Naive B cell (primary cell): ENCODE data around the gene USP21. TPM values are rescaled to one million over a fixed set of nuclear protein-coding genes. Genes with fewer than 3 reads are reported as not detected.

Experiments used
- ATAC-seq, 2 donors: fragments of 150-1000 bp; cut with Tn5 transposase; 2 replicates each; pipeline ENCODE4 v1.10.0; 2021; ENCODE audit warnings: low read depth in 2 of 2, mild to moderate bottlenecking in 2 of 2, moderate library complexity in 2 of 2
- DNase-seq: peaks from one replicate; pipeline ENCODE4 v3.0.0; 2022
- H3K27ac Mint-ChIP-seq, 6 donors: one replicate each; pipeline ENCODE4 v1.8.0; 2020 to 2022; ENCODE audit warnings: mild to moderate bottlenecking in 6 of 6, mixed read lengths in 6 of 6, moderate library complexity in 5 of 6, inconsistent platforms in 2 of 6
- H3K27me3 Mint-ChIP-seq, 3 donors: one replicate each; pipeline ENCODE4 v1.8.0; 2021 to 2022; ENCODE audit warnings: mixed read lengths in 3 of 3, mild to moderate bottlenecking in 1 of 3
- H3K36me3 Mint-ChIP-seq, 2 donors: one replicate each; pipeline ENCODE4 v1.8.0; 2020 to 2022; ENCODE audit warnings: mixed read lengths in 2 of 2, inconsistent platforms in 1 of 2, mild to moderate bottlenecking in 1 of 2
- H3K4me1 Mint-ChIP-seq, 3 donors: one replicate each; pipeline ENCODE4 v1.8.0; 2020 to 2022; ENCODE audit warnings: mixed read lengths in 3 of 3, inconsistent platforms in 1 of 3, mild to moderate bottlenecking in 1 of 3, moderate library complexity in 1 of 3
- H3K4me3 Mint-ChIP-seq, 8 donors: one replicate each; pipeline ENCODE4 v1.8.0; 2020 to 2022; ENCODE audit warnings: mild to moderate bottlenecking in 8 of 8, mixed read lengths in 8 of 8, moderate library complexity in 8 of 8, inconsistent platforms in 2 of 8
- H3K9me3 Mint-ChIP-seq, 7 donors: one replicate each; pipeline ENCODE4 v1.8.0; 2020 to 2022; ENCODE audit warnings: mixed read lengths in 7 of 7, mild to moderate bottlenecking in 5 of 7, inconsistent platforms in 2 of 7, moderate library complexity in 1 of 7
- polyA plus RNA-seq, 6 donors: library from polyadenylated mRNA; unstranded; fragments of 300-500 nt; fragmentation: Illumina TruSeq; gene quantifications; one replicate each; pipeline ENCODE4 v1.2.3, GENCODE V29; 2021; ENCODE audit warnings: low read depth in 6 of 6

USP21 gene
- polyA plus RNA-seq, 6 donors from 2014 or later, result 13.1 to 33.0 (median 18.5) TPM

DNA sequence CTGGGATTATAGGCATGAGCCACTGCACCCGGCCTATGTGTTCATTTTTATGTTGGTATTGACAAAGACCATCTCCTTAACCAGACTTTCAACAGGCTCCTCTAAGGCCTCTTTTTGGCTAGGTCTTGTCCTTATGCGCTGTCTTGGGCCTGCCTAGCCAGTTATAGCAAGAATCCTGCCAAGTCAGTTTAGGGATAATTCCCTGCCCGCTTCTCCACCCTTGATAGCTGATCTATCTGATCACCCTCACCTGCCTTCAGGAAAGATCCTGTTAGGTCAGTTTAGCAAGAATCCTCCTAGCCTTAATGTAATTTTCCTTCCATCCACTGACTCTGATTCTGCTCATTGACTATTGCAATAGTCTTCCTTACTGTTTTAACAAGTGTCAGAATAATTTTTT lies 20.4 kb downstream of the USP21 start:
- DNase-seq (no peak), ATAC-seq (no peak)
- H3K27ac Mint-ChIP-seq, result peak overlapping the region in 4 of 6 donors; percentile 50 to 82 (median 60)
- peaks cover 1 to 3% of the 10 kb centered on the region in 2 donors for H3K36me3 Mint-ChIP-seq
- peak overlapping the region in 3 of 8 donors; percentile 3 to 74 (median 56) for H3K4me3 Mint-ChIP-seq
- H3K4me1 Mint-ChIP-seq, result peaks cover 65 to 80% (median 78%) of the 10 kb centered on the region in 3 donors
- H3K9me3 Mint-ChIP-seq, result no peaks in the 10 kb centered on the region
- H3K27me3 Mint-ChIP-seq, result no peaks in the 10 kb centered on the region

DNA sequence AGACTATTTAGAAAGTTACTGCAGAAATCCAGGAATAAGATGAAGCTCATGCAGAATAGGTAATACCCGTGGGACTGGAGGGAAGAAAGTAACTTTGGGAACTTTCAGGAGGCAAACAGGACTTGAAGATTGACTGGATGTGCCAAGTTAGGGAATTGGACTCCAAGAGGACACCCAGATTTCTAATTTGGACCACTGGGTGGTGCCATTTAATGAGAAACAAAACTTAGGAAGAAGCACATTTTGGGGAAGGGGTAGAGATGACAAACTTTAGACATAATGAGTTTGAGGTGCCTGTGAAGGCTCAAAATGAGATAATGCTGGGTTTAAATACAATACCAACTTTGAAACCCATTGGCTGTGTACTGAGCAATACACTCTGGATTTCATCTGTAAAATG lies 21.3 kb downstream of the USP21 start:
- no peaks in the 10 kb centered on the region for H3K36me3 Mint-ChIP-seq
- DNase-seq, result no peak
- peak overlapping the region in 3 of 6 donors; percentile 30 to 83 (median 63) for H3K27ac Mint-ChIP-seq
- H3K9me3 Mint-ChIP-seq, result no peaks in the 10 kb centered on the region
- H3K27me3 Mint-ChIP-seq, result no peaks in the 10 kb centered on the region
- peak overlapping the region in 3 of 8 donors; percentile 3 to 56 (median 23) for H3K4me3 Mint-ChIP-seq
- ATAC-seq, result no peak
- H3K4me1 Mint-ChIP-seq, result peaks cover 63 to 81% (median 77%) of the 10 kb centered on the region in 3 donors

DNA sequence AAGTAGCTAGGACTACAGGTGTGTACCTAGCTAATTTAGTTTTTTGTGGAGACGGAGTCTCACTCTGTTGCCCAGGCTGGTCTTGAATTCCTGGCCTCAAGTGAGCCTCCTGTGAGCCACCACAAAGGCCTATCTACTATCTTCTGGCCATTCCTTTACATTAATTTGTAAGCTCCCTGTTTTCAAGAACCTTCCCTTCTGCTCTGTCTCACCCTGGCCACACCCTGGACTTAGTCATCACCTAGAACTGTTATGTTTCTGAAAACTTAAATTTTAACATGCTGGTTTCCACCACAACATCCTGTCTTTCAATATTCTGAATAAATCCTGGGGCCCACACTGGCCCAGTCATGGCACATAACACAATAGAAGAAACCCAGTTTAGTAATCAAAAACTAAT lies 22.9 kb downstream of the USP21 start:
- Mint-ChIP-seq H3K27ac (peak overlapping the region; percentile 43 to 83 (median 70)), H3K9me3 (no peaks in the 10 kb centered on the region), H3K36me3 (no peaks in the 10 kb centered on the region), H3K4me3 (peak overlapping the region; percentile 27 to 84 (median 52)), H3K27me3 (no peaks in the 10 kb centered on the region), H3K4me1 (peaks cover 64 to 81% (median 79%) of the 10 kb centered on the region in 3 donors)
- ATAC-seq, result no peak
- no peak for DNase-seq

DNA sequence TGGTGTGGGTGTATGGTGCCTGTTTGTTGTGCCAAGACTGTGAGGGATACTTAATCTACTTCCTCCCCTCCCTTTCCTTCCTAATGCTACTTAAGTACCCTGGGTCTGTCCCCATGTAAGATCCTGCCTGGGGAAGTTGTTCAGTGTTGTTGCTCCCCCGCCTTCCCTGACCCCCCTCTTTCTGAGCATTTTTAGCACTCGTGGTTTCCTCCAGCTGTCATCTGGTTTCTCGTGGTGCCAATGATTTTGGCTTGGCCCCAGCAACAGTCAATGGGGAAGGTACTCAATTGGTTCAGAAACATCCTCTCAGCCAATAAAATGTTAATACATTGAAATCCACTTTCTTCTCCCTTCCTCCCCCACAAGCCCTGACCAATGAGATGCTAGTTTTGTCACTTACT lies 26.0 kb downstream of the USP21 start:
- Mint-ChIP-seq H3K9me3 (no peaks in the 10 kb centered on the region), H3K4me1 (peaks cover 66 to 89% (median 83%) of the 10 kb centered on the region in 3 donors), H3K27ac (peak overlapping the region; percentile 84 to 98 (median 91)), H3K36me3 (no peaks in the 10 kb centered on the region), H3K27me3 (no peaks in the 10 kb centered on the region), H3K4me3 (peak overlapping the region; percentile 72 to 93 (median 86))
- DNase-seq (peak; percentile 86), ATAC-seq (peak; percentile 81 to 83)

DNA sequence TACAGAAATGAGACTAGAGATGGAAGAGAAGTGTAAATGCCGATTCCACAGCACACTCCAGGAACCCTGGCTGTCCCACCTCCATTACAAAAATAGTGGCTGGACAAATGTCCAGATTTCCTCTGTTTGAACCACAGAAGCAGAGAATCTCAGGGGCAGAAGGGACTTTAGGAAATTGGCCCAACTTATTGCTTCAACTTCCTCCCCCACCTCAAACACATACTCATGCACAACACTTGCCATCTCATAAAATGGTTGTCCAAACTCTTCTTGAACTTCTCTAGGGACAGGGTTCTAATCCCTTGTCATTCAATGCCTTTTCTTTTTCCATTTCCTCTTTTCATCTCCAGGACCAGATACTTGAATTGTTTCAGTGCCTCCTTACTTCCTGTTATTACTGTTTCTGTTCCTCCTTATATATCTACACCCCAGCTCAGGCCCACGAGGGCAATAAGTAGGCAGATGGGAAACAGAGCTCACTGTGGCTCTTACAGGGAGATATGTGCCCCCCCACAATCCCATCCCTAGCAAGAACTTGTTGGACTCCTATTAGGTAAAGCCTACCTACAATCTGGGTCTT lies 26.5 kb downstream of the USP21 start:
- Mint-ChIP-seq H3K4me1 (peaks cover 61 to 86% (median 77%) of the 10 kb centered on the region in 3 donors), H3K4me3 (peak overlapping the region; percentile 72 to 93 (median 86)), H3K27me3 (no peaks in the 10 kb centered on the region), H3K27ac (peak overlapping the region; percentile 84 to 98 (median 91)), H3K36me3 (no peaks in the 10 kb centered on the region), H3K9me3 (no peaks in the 10 kb centered on the region)
- ATAC-seq, result peak; percentile 72 to 75
- DNase-seq, result peak; percentile 78

DNA sequence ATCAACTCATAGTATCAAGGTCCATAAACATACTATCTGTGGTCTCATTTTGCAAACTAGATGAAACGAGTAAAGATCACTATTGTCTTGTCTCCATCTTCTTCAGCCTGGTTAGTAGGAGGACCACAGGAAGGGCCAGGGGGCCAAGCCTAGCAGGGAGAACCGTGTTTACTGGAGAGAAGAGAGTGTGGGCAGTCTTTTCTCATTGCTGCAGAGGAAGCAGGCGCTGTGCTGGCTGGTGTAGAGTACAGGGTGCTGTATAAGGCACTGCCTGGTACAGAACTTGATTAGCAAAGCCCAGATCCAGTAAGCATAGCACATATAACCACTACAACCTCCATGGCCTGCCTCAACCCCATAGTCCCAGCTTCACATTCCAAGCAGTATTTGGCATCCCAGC lies 28.0 kb downstream of the USP21 start:
- Mint-ChIP-seq H3K4me1 (peaks cover 56 to 86% (median 73%) of the 10 kb centered on the region in 3 donors), H3K4me3 (peak overlapping the region in 6 of 8 donors; percentile 49 to 85 (median 73)), H3K36me3 (no peaks in the 10 kb centered on the region), H3K27ac (peak overlapping the region; percentile 58 to 96 (median 88)), H3K9me3 (no peaks in the 10 kb centered on the region), H3K27me3 (no peaks in the 10 kb centered on the region)
- DNase-seq (no peak), ATAC-seq (no peak)

DNA sequence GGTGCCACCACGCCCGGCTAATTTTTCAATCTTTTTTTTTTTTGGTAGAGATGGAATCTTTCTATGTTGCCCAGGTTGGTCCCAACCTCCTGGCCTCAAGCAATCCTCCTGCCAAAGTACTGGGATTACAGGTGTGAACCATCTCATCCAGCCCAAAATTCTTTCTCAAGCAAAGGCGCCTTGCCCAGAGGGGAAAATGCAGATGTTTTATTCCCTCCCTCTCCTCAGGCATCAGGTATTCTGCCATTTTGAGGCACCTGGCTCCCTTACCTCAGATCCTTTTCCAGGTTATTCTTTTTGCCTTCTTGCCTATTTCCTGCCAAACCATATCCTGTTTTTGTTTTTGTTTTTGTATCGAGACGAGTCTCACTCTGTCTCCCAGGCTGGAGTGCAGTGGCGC lies 29.1 kb downstream of the USP21 start:
- Mint-ChIP-seq H3K4me3 (peak overlapping the region in 1 of 8 donors; percentile 42), H3K27ac (peak overlapping the region; percentile 23 to 91 (median 76)), H3K36me3 (no peaks in the 10 kb centered on the region), H3K27me3 (no peaks in the 10 kb centered on the region), H3K9me3 (no peaks in the 10 kb centered on the region), H3K4me1 (peaks cover 58 to 82% (median 74%) of the 10 kb centered on the region in 3 donors)
- DNase-seq (no peak), ATAC-seq (no peak)

DNA sequence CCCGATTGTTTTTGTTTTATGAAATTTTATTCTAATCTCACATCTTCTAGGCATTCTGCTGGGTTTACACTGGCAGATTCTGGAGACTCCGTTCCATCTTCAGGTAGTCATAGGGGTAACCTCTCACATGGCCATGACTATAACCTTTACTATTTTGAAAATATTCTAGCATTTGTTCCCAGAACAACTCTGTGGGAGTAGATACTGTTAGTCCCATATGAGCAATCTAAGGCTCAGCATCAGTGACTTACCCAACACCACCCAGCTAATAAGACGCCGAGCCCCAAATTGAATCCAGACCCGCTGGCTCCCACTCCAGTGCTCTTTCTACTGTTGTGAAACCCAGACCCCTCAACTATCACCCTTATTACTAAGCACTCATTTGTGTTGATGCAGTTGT lies 29.7 kb downstream of the USP21 start:
- Mint-ChIP-seq H3K27ac (peak overlapping the region in 5 of 6 donors; percentile 23 to 90 (median 34)), H3K4me1 (peaks cover 52 to 75% (median 72%) of the 10 kb centered on the region in 3 donors), H3K9me3 (no peaks in the 10 kb centered on the region), H3K4me3 (peak overlapping the region in 1 of 8 donors; percentile 32), H3K36me3 (no peaks in the 10 kb centered on the region), H3K27me3 (no peaks in the 10 kb centered on the region)
- ATAC-seq (no peak), DNase-seq (no peak)

DNA sequence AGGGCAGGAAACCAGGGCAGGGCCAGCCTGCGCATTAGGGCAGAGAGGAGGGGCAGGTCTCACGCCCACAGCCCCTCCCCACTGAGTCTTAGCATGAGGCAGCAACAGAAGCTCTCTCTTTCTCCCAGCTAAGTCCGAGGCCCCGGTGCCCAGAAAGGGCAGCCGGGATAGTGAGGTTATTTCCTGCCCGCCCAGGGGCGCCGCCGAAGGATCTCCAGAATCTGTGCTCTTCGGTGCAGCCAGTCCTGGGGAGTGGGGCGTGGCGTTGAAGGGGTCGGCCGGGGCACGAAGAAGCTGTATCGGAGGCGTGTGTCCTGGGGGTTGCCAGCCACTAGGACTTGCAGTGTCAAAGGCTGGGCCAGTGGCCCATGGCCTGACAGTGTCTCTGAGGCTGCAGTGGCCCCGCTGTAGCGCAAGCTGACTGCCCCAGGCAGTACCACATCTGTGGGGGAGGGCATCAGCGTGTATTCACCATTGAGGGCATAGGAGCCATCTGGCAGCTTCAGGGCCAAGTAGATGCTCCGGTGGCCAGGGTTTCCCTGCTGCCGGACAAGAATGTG lies 31.7 kb downstream of the USP21 start:
- H3K4me1 Mint-ChIP-seq, result peaks cover 51 to 74% (median 71%) of the 10 kb centered on the region in 3 donors
- H3K27ac Mint-ChIP-seq, result peak overlapping the region in 1 of 6 donors; percentile 30
- H3K9me3 Mint-ChIP-seq, result no peaks in the 10 kb centered on the region
- no peak overlapping the region for H3K4me3 Mint-ChIP-seq
- H3K27me3 Mint-ChIP-seq, result no peaks in the 10 kb centered on the region
- no peaks in the 10 kb centered on the region for H3K36me3 Mint-ChIP-seq
- no peak for ATAC-seq
- DNase-seq, result no peak

DNA sequence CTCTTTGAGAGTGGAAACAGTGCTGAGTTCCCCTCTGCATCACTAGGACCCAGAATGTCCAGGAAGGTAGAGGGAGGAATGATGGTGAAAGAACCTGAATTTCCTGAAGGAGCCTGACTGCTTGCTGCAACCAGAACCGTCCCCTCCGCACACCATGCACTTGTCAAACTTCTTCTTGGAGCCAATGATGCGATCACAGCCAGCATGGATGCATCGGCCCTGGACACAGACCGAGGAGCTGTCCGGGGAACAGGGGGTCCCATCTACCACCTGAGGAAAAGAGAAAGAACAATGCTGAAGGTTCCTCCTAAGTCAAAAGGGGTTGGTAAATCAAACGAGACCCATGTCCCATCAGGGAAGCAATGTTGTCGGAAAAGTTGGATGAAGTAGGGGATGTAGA lies 32.7 kb downstream of the USP21 start:
- Mint-ChIP-seq H3K4me1 (peaks cover 46 to 69% (median 65%) of the 10 kb centered on the region in 3 donors), H3K27me3 (no peaks in the 10 kb centered on the region), H3K4me3 (peak overlapping the region in 3 of 8 donors; percentile 39 to 78 (median 62)), H3K27ac (peak overlapping the region in 1 of 6 donors; percentile 56), H3K9me3 (no peaks in the 10 kb centered on the region), H3K36me3 (no peaks in the 10 kb centered on the region)
- ATAC-seq (no peak), DNase-seq (no peak)

DNA sequence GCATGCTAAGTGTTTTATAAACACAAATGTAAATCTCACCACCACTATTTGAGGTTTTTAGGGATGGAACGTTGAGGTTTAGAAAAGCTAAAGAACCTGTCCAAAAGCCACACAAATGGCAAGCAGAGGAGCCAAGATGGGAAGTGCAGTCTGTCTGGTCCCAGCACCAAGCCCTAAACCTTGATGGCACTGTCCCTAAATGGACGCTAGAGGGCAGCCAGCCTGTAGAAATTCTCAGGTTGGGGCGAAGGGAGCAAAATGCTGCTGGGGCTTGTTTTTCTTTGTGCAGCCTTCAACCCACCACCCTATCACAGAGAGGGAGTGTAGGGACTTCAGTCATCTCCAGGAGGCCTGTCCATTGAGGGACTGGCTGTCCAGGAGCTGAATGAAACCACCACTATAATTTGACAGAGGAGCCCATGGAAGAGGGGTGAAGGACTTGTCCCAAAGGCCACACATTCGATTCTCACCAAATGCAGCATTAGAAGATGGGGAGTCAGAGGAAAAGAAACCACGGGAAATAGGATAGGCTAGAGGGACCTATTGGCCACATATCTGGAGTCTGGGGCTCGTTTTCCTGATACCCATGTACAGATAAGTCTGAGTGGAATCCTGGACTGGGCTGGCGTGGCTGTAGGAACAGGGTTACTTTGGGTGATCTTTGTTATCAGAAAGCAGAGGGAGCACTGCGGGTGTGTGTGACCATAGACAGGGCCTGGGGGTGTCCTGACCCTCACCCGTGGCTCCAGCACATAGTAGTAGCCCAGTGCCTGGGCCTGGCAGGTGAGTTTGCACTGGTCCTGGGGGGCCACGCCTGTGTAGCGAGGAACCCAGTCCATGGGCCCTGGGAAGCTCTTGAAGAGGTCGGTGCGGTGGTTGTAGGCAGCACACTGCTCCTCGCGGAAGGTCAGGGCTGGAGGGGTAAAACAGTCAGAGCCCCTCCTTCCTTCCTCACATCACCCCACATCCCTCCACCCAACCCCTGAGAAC lies 33.5 kb downstream of the USP21 start:
- DNase-seq (peak; percentile 69), ATAC-seq (peak; percentile 83 to 84)
- peaks cover 41 to 65% (median 57%) of the 10 kb centered on the region in 3 donors for H3K4me1 Mint-ChIP-seq
- peak overlapping the region in 7 of 8 donors; percentile 24 to 87 (median 59) for H3K4me3 Mint-ChIP-seq
- peak overlapping the region in 3 of 6 donors; percentile 20 to 96 (median 93) for H3K27ac Mint-ChIP-seq
- H3K36me3 Mint-ChIP-seq, result no peaks in the 10 kb centered on the region
- H3K27me3 Mint-ChIP-seq, result no peaks in the 10 kb centered on the region
- H3K9me3 Mint-ChIP-seq, result no peaks in the 10 kb centered on the region

DNA sequence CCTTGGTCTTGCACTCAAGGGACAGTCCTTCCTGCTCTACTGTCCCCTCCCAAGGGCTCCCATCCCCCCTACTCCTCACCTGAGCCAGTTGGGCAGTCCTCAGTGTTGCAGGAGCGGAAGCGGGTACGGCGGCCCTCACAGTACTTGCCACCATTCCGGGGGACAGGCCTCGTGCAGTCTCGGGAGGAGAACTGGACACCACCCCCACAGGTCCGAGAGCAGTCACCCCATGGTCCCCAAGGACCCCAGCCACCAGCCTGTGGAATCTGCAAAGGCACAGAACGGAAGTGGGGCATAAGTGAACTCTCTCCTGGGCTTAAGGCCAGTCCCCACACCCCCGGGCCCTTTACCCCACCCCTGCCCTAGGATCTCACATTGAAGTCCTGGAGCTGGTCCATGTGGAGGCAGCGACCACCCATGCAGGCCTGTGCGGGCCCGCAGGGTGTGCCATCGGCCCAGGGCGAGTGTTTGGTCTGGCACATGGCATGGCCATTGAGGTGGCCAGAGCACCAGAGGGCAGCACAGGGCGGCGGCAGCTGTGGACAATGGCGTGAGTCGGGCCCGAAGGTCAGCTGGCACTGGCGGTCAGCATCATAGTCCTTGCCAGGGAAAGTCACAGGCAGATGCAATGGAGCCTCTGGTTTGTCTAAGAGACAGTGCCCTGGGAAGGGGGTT lies 34.4 kb downstream of the USP21 start:
- peaks cover 0 to 2% (median 0%) of the 10 kb centered on the region in 3 donors for H3K27me3 Mint-ChIP-seq
- H3K9me3 Mint-ChIP-seq, result no peaks in the 10 kb centered on the region
- DNase-seq (no peak), ATAC-seq (no peak)
- peak overlapping the region in 1 of 8 donors; percentile 59 for H3K4me3 Mint-ChIP-seq
- H3K36me3 Mint-ChIP-seq, result no peaks in the 10 kb centered on the region
- peaks cover 37 to 57% (median 50%) of the 10 kb centered on the region in 3 donors for H3K4me1 Mint-ChIP-seq
- H3K27ac Mint-ChIP-seq, result peak overlapping the region in 3 of 6 donors; percentile 15 to 72 (median 20)
